Heart left ventricle (tissue), 13 donors: Measurements from ENCODE around the gene PRSS2.

ENCODE experiments used
- CTCF ChIP-seq, 12 donors: fragments of 200-600 bp; sonication (generic) in 4 of 12; IDR thresholded peaks; one replicate each; pipeline versions ENCODE4 v1.5.0 to v1.8.0; 2018 to 2022; ENCODE audit warnings: antibody characterized with exemption in 12 of 12, mild to moderate bottlenecking in 5 of 12
- POLR2A ChIP-seq, 2 donors: fragments of 450-650 bp; IDR thresholded peaks; one replicate each; pipeline ENCODE4 v1.6.1; 2017; ENCODE audit warnings: antibody characterized with exemption in 2 of 2, mild to moderate bottlenecking in 2 of 2, moderate library complexity in 2 of 2
- donor health status: ischemic (EF 13 %, LVEDD 7.1; RV severe dilation, severe dysfunction).
- donor health status: DM: no; HTN: yes; CAD: no.
- donor health status: DM: no; HTN: no; CAD: no.
- donor health status: ischemic (EF 25% LVEDD 6.9; RV normal size, moderate dysfunction).
- donor health status: ischemic (EF 25% LVEDD 5.7; RV mildly dilated, moderate dysfunction).
- donor health status: ischemic (EF 35%, LVEDD 5.7; RV mildly dilated, moderate dysfunction).
- donor health status: nonischemic (EF 11% LVEDD 7.7; RV severe dilation, severe dysfunction).
- donor health status: DM: yes; HTN: yes; CAD: no.
- donor health status: PGD.
- donor health status: ischemic (EF 29% LVEDD 5.4; RV normal size, mild dysfunction).
- donor health status: nonischemic (EF 23%, LVEDD 6.1; RV moderate dilation, normal function).

- TF ChIP-seq CTCF (IDR thresholded peaks at IDR 0.05) (no peak), POLR2A (IDR thresholded peaks at IDR 0.05) (no peak)
Measured at GRCh38 chr7:142760071-142760642, 10.6 kb upstream of the PRSS2 start.
